Measurements from ENCODE around the gene CEL. TPM values are rescaled to one million over a fixed set of nuclear protein-coding genes. Genes with fewer than 3 reads are reported as not detected.

The CEL gene
- total and polyA plus RNA-seq, 3 donors from 2014 or later: 2.1 to 2.6 (median 2.4) TPM

- DNase-seq: no peak
- intact Hi-C loops (cut with DNase I; ENCODE audit: low total_unique reads): no loop called here
- peaks cover 18% of the 10 kb centered on the region for H3K4me1 ChIP-seq
- H3K4me3 ChIP-seq: no peak overlapping the region
- no peaks in the 10 kb centered on the region for H3K36me3 ChIP-seq (ENCODE audit: low read depth, missing control alignments)
- no peaks in the 10 kb centered on the region for H3K9me3 ChIP-seq
- H3K27ac ChIP-seq: no peak overlapping the region
- WGBS, 2 donors: 85 to 94% methylated on average over 6 to 18 of the region's 18 CpGs
- no peaks in the 10 kb centered on the region for H3K27me3 ChIP-seq
- TF ChIP-seq CTCF (IDR thresholded peaks at IDR 0.05): no peak
- TF ChIP-seq POLR2A (IDR thresholded peaks at IDR 0.05): no peak
Observed at GRCh38 chr9:133109931-133110650, 48.3 kb downstream of the CEL start.

- DNase-seq: no peak
- WGBS, 2 donors: 93 to 94% methylated on average over 28 to 30 of the region's 30 CpGs
- Histone ChIP-seq H3K27me3 (no peaks in the 10 kb centered on the region), H3K4me1 (peaks cover 23% of the 10 kb centered on the region), H3K36me3 (ENCODE audit: low read depth, missing control alignments) (no peaks in the 10 kb centered on the region), H3K27ac (no peak overlapping the region), H3K9me3 (no peaks in the 10 kb centered on the region), H3K4me3 (no peak overlapping the region)
- intact Hi-C loops (cut with DNase I; ENCODE audit: low total_unique reads): no loop called here
- TF ChIP-seq CTCF (IDR thresholded peaks at IDR 0.05): no peak
- no peak for TF ChIP-seq POLR2A (IDR thresholded peaks at IDR 0.05)
Observed at GRCh38 chr9:133111808-133112662, 50.3 kb downstream of the CEL start.

- no peaks in the 10 kb centered on the region for H3K36me3 ChIP-seq (ENCODE audit: low read depth, missing control alignments)
- H3K27me3 ChIP-seq: no peaks in the 10 kb centered on the region
- intact Hi-C loops (cut with DNase I; ENCODE audit: low total_unique reads): no loop called here
- H3K27ac ChIP-seq: no peak overlapping the region
- TF ChIP-seq CTCF (IDR thresholded peaks at IDR 0.05) (no peak), POLR2A (IDR thresholded peaks at IDR 0.05) (no peak)
- H3K4me3 ChIP-seq: no peak overlapping the region
- H3K4me1 ChIP-seq: peaks cover 29% of the 10 kb centered on the region
- no peak for DNase-seq
- WGBS, 2 donors: 66 to 73% methylated on average over 6 to 7 of the region's 7 CpGs
- H3K9me3 ChIP-seq: no peaks in the 10 kb centered on the region
Observed at GRCh38 chr9:133112663-133113026, 50.9 kb downstream of the CEL start.

- intact Hi-C loops (cut with DNase I; ENCODE audit: low total_unique reads): no loop called here
- no peak for TF ChIP-seq POLR2A (IDR thresholded peaks at IDR 0.05)
- TF ChIP-seq CTCF (IDR thresholded peaks at IDR 0.05): no peak
- peaks cover 35% of the 10 kb centered on the region for H3K4me1 ChIP-seq
- no peak overlapping the region for H3K4me3 ChIP-seq
- H3K27ac ChIP-seq: no peak overlapping the region
- H3K9me3 ChIP-seq: no peaks in the 10 kb centered on the region
- H3K36me3 ChIP-seq (ENCODE audit: low read depth, missing control alignments): no peaks in the 10 kb centered on the region
- no peak for DNase-seq
- 56 to 71% methylated on average over 14 to 19 of the region's 19 CpGs for WGBS, 2 donors
- no peaks in the 10 kb centered on the region for H3K27me3 ChIP-seq
Observed at GRCh38 chr9:133113163-133113948, 51.6 kb downstream of the CEL start.

Data from testis (tissue), 3 donors.